ENCODE measurements around the gene ITGA5.

Gene ITGA5

DNA sequence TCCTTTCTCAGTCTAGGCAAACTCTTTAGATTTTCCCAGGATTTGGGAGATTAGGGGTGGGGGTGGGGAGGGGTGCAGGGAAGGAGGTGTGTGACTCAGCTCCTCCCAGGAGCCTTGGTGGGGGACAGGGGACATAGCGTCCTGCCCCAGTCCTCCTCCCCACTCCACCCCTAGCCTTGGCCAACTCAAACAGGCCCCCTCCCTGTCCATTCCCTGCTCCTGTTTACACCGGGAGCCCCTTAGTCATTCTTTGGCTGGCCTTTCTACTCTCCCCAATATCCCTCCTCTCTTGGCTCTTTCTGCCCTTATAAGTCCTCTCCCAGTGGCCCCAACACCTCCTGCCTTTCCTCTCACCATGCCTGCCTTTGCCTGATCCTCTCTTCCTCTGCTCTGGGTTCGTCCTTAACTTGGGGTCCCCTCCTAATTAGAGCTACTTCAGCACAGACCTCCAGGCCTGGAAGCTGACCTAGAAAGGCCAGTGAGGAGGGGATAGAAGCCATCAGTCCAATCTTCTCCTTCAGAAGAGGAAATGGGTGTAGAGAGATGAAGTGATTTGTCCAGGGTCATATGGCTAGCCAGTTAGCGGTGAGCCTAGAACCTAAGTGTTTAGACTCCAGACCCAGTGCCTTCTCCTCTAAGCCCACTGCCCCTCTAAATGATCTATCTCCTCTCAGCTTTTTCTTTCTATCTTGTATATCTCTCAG lies 2.3 kb upstream of the ITGA5 start:
- no peak for DNase-seq
- Mint-ChIP-seq H3K9me3 (no peaks in the 10 kb centered on the region), H3K27ac (no peak overlapping the region), H3K4me3 (no peak overlapping the region), H3K4me1 (peaks cover 50% of the 10 kb centered on the region), H3K27me3 (no peaks in the 10 kb centered on the region)
- ATAC-seq: no peak

DNA sequence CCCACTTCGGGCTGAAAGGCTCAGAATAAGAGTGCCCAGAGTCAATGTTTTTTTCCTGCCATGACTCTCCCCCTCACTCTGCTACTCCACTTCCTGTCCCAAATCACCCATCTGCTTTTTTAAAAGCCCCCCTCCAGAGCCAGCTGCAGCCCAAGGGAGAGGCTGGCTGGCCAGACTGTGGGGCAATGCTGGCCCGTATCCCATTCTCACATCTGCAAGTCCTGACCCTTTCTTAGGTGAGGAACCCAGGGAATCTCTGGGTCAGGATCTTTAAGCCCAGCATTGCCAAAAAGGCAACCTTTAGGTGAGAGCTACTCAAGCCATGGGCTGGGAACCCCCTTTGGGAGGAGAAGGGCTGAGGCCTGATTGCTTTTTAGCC lies 1.7 kb upstream of the ITGA5 start:
- Mint-ChIP-seq H3K27me3 (no peaks in the 10 kb centered on the region), H3K27ac (peak overlapping the region in 1 of 2 donors; percentile 75), H3K4me3 (peak overlapping the region; percentile 14 to 54), H3K4me1 (peaks cover 55% of the 10 kb centered on the region), H3K9me3 (no peaks in the 10 kb centered on the region)
- no peak for ATAC-seq
- no peak for DNase-seq

DNA sequence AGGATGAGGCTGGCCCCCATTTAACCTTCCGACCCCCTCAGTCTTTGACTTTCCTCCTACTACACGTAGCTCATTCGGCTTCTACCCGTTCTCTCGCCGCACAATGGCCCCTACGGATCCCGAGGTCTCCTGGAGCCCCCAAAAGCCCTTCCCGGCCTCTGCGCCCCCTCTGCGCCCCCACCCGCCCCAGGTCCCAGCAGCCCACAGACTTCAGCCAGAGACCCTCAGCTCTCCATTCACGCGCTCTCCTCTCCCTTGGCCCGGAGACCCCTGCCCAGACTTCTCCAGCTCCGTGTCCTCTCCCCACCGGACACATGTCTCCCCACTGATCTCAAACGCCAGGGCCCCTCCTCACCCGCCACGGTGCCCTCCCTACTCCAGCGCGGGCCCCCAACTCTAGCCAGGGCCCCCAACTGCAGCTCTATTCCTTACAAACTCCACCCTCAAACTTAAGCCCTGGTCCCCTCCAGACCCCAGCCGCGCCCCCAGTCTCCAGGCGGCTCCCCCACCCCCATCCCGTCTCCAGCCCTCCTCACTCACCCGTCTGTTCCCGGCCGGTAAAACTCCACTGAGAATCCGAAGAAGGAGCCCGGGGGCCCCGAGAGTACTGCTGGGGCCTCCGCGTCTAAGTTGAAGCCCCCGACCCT lies 502 bp downstream of the ITGA5 start:
- DNase-seq (no peak), ATAC-seq (peak; percentile 56)
- peak overlapping the region; percentile 91 to 99 for H3K27ac Mint-ChIP-seq
- H3K9me3 Mint-ChIP-seq: no peaks in the 10 kb centered on the region
- peak overlapping the region; percentile 86 for H3K4me3 Mint-ChIP-seq
- H3K27me3 Mint-ChIP-seq: no peaks in the 10 kb centered on the region
- peaks cover 72% of the 10 kb centered on the region for H3K4me1 Mint-ChIP-seq

DNA sequence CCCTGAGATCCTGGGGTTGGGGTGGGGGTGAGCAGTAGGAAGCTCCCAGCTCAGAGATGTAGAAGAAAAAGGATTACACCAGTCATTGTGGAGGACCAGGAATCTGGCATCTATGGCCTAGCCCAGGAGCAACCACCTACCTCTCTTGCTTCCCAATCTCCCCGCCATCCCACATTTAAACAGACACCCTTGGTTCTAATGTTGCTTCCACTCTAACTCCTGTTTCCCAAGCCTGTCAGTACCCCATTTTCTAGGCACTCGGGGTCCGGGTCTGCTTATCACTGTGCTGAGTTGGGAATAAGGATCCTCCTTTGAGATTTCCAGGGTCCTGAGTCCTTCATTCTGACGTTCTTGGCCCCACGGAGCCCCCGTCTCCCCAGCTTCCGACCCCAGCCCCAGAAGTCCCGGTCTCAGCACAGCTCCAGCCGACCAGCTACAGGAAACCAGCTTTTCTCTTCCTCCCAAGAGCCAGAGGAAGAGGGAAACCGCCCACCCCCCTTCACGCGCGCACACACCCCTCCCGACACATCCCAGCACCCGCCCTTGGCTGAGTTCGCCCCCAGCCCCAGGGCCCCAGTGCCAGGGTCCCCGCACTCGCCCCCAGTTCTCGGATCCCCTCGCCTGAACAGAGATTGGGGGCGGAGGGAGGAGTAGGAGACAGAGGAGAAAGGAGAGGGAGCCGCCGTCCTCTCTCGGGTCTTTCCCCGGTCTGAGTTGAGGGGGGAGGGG lies 1.2 kb downstream of the ITGA5 start:
- no peaks in the 10 kb centered on the region for H3K27me3 Mint-ChIP-seq
- peak; percentile 22 for ATAC-seq
- DNase-seq: no peak

DNA sequence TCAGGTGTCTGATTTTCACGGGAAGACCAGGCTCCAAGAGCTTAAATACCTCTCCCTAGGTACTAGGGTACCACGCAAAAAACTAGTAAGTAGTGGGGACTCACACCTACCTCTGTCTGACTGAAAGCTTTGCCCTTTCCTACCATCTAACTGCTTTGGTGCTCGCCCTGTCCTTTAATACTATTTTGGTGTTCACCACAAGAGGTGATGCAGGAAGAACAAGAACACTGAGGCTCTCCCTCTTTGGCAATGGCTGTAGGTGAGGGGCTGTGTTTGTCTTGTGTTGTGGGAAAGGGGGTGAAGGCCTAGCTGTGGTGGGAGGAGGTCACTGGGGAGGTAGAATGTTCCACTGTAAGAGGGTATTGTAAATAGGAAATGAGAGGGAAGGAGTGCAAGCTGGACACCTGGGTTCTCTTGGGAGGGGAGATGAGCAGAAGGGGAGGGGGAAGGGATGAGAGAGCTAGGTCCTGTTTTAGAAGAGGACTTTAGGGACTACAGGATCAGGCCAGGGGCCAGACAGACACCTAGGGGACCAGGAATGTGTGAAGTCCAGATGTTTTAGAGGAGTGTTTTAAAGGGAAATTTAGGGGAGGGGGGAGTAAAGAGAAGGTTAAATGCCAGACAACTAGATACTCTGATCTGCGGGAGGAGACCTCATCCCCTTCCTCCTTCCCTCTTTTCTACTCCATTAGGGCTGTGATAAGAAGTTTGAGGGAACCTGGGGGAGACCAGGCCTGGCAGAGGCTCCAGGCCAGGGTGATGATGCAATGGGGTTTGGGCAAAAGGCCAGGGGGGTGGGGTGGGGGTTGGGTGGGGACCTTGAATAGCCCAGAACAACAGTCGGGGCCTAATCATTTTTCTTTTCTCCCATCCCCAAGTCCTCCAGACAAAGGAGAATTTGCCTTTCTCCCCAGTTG lies 2.1 kb downstream of the ITGA5 start:
- Mint-ChIP-seq H3K9me3 (no peaks in the 10 kb centered on the region), H3K4me1 (peaks cover 78% of the 10 kb centered on the region), H3K27ac (peak overlapping the region; percentile 91 to 99), H3K27me3 (no peaks in the 10 kb centered on the region), H3K4me3 (peak overlapping the region; percentile 86)
- ATAC-seq: peak; percentile 7
- DNase-seq: no peak

More for the DNA sequence above, 1.2 kb downstream of the ITGA5 start:
- peak overlapping the region; percentile 91 to 99 for H3K27ac Mint-ChIP-seq
- peaks cover 72% of the 10 kb centered on the region for H3K4me1 Mint-ChIP-seq
- H3K4me3 Mint-ChIP-seq: peak overlapping the region; percentile 86
- no peaks in the 10 kb centered on the region for H3K9me3 Mint-ChIP-seq

DNA sequence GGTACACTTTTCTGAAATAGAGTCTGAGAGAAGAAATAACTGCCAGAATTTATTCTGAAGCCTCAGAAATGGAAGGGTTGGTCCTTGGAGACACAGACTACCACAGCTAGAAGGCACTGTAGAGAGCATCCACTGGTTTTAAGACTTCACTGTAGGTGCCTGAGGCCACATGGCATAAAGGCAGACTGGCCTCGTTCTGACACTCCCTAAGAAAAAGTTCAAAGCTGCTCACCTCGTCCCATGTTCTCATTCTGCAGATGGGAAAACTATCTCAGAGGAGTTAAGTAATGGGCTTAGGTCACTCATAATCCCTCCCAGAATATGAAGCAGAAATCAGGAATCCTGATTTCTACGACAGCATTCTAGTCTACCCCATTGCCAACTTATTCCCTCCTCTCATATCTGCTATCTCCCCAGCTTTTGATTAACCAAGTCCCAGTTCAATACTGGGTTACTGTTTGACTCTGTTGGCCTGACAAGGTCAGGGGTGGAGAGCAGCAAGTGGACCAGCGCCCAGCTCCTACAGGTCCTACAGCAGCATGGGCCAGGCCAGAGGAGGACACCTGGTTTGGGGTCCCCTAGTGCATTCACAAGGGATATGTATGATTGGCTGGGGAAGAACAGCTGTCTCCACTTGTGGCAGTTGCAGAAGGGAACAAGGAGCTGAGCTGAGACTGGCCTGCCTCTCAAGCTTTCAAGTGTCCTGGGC lies 3.7 kb downstream of the ITGA5 start:
- Mint-ChIP-seq H3K27ac (no peak overlapping the region), H3K4me3 (no peak overlapping the region), H3K9me3 (no peaks in the 10 kb centered on the region), H3K27me3 (no peaks in the 10 kb centered on the region), H3K4me1 (peaks cover 82% of the 10 kb centered on the region)
- DNase-seq (no peak), ATAC-seq (no peak)

DNA sequence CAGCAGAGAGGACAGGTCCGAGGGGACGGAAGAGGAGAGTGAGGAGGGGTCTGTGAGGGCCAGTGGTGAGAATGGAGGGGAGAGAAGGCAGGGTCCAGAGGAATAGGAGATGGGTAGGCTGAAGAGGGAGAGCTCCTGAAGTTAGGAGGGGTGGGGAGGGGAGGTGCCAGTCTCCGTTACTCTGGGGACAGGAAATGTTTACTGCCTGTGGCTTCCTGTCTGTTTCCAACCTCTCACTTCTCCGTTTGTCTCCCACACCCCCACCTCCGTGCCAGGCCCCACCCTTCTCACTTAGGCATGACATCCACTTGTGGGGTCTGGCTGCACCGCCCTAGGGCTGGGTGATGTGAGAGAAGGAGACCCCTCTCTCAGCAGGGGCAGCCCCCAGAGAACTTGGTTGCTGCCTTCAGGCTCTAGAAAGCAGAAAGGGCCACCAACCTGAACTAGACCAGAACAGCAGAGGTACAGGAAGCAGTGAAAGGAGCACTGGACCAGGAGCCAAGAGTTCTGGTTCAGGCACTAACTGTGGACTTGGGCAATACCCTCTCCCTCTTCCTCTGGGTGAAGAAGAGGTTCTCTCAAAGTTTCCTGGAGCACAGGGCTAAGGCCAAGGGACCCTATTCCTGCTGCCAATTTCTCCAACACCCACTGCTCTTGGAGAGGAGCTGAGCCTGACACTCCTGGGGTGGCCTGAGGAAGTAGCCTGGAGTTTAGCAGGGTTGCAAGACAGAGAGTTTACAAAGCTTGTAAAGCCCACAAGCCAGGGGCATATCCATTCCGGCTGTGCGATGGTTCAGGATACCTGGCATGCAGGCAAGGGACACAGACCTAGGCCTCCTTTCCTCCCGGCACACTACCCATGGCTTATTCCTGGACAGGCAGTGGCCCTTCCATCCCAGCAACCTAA lies 5.5 kb downstream of the ITGA5 start:
- Mint-ChIP-seq H3K27me3 (no peaks in the 10 kb centered on the region), H3K4me3 (peak overlapping the region; percentile 60 to 79), H3K27ac (peak overlapping the region; percentile 90 to 94), H3K9me3 (no peaks in the 10 kb centered on the region), H3K4me1 (peaks cover 70% of the 10 kb centered on the region)
- ATAC-seq: peak; percentile 83
- peak in 1 of 2 donors; percentile 61 for DNase-seq

DNA sequence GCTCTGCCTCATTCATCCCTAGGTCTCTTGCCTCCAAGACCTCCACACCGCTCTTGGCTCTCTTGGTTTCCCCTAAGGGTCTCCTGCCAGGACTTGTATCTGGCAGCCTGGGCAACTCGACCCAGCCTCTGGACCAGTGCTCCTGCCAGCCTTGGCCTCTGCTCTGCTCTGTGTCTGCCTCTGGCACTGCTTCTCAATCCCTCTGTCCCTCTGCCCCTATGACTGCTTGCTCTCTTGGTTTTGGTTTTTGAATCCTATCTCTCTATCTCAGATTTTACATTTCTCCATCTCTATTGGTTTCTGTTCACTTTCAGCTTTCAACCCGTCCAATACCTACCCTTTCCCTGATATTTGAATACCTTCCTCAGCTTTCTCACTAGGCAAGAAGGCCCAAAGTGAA lies 6.3 kb downstream of the ITGA5 start:
- ATAC-seq (peak; percentile 9), DNase-seq (no peak)
- Mint-ChIP-seq H3K9me3 (no peaks in the 10 kb centered on the region), H3K4me3 (peak overlapping the region; percentile 60 to 79), H3K27me3 (no peaks in the 10 kb centered on the region), H3K27ac (peak overlapping the region; percentile 90 to 94), H3K4me1 (peaks cover 73% of the 10 kb centered on the region)

DNA sequence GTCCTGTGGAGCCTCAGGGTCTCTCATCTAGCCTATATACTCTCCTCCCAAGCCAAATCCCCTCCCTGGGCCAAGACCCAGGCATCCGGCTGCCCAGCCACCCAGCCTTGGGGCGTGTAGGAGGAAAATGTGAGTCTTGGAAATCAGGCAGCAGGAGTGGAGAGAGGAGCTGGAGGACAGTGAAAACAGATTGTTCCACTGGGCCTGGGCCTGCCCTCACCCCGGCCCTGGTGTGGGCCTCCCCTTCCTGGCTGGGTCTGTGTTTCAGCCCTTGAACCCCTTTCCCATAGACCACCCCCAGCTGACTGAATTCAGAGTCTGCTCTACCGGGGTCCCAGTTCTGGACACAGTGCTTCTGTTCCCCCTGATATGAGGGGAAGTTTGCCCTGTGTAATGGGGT lies 6.7 kb downstream of the ITGA5 start:
- Mint-ChIP-seq H3K27ac (peak overlapping the region; percentile 90 to 94), H3K27me3 (no peaks in the 10 kb centered on the region), H3K4me1 (peaks cover 69% of the 10 kb centered on the region), H3K9me3 (no peaks in the 10 kb centered on the region), H3K4me3 (peak overlapping the region; percentile 60 to 79)
- DNase-seq: no peak
- no peak for ATAC-seq

DNA sequence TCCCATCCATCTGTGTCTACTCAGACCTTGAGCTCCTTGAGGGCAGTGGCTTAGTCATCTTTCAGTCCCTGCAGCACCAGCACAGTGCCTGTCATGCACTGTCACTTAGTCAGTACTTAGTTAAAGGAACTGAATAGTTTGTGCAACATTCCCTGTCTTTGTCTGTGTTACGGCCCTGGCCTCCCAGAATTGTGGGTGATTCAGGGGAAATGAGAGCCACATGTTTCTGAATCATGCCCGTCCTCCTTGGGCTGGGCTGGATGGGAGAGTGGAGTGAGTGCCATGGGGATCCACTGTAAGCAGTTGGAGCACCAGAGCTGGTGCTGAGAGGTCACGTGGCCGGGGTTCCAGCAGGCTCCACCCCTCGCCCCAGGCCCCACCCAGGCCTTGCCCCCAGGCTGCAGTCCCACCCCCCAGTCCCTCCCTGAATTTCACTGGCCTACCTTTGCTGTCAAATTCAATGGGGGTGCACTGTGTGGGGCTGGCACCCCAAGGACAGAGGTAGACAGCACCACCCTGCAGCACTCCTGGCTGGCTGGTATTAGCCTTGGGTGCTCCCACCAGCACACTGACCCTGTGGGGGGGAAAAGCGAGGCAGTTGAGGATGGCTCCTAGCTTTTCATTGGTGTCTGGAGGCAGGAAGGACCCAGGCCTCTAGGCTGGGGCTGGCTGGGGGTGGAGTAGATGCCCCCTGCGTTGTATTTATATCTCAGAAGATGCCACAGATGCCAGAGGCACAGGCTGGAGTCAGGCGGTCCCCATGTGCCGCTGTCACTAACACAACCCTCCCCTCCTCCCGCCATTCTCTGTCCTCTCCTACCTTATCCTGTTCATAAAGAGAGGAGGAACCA lies 7.5 kb downstream of the ITGA5 start:
- Mint-ChIP-seq H3K27ac (peak overlapping the region; percentile 67 to 94), H3K4me3 (peak overlapping the region; percentile 21 to 36), H3K27me3 (no peaks in the 10 kb centered on the region), H3K9me3 (no peaks in the 10 kb centered on the region), H3K4me1 (peaks cover 62% of the 10 kb centered on the region)
- ATAC-seq: peak; percentile 44
- no peak for DNase-seq

DNA sequence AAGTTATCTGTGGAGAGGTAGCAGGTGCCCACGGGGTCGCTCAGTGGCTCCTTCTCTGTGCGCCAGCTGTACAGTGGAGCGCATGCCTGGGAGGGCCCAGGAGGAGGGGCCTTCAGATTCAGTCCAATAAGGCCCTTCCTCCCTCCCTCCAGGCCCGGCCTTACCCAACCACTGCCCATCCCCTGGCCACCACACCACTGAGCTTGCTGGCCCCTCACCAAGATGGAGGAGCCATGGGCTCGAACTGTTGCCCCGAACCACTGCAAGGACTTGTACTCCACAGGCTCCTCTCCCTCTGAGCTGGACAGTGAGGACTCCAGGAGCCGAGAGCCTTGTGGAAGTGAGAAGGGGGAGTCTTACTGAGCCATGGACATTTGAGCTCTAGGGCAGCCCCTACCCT lies 9.8 kb downstream of the ITGA5 start:
- no peak for ATAC-seq
- no peaks in the 10 kb centered on the region for H3K9me3 Mint-ChIP-seq
- H3K4me3 Mint-ChIP-seq: no peak overlapping the region
- H3K27me3 Mint-ChIP-seq: no peaks in the 10 kb centered on the region
- H3K27ac Mint-ChIP-seq: no peak overlapping the region
- H3K4me1 Mint-ChIP-seq: peaks cover 47% of the 10 kb centered on the region
- no peak for DNase-seq

DNA sequence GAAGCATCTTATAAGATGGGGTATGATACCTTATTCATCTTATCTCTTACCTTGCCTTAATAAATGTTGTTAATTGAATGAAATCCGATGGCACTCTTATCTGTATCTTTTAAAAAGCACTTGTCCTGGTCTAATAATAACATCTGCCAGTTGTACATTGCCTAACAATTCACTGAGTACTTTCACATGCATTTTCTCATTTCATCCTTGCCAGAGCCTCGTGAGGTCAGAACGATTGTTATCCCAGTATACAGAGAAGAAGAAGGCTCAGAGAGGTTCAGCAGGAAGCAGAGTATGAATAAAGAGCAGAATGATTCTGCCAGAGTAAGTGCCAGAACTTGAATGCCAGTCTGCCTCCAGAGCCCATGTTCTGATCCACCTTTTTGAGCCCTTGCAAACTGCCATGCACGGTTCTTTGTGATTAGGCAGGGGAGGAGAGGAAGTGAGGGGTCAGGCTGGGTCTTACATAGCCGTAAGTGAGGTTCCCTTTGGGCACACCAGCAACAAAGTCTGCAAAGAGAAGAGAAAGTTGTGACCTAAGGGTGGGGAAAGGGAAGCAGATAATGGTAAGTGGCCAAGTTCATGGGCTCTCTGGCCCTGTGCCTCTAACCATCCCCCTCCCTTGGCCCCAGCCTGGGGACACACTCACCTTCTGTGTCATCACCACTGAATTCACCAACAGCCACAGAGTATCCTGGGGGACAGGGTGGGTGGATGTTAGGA lies 11.7 kb downstream of the ITGA5 start:
- H3K27ac Mint-ChIP-seq: peak overlapping the region in 1 of 2 donors; percentile 15
- no peak for ATAC-seq
- H3K4me1 Mint-ChIP-seq: peaks cover 30% of the 10 kb centered on the region
- no peaks in the 10 kb centered on the region for H3K9me3 Mint-ChIP-seq
- DNase-seq: no peak
- H3K4me3 Mint-ChIP-seq: no peak overlapping the region
- no peaks in the 10 kb centered on the region for H3K27me3 Mint-ChIP-seq

DNA sequence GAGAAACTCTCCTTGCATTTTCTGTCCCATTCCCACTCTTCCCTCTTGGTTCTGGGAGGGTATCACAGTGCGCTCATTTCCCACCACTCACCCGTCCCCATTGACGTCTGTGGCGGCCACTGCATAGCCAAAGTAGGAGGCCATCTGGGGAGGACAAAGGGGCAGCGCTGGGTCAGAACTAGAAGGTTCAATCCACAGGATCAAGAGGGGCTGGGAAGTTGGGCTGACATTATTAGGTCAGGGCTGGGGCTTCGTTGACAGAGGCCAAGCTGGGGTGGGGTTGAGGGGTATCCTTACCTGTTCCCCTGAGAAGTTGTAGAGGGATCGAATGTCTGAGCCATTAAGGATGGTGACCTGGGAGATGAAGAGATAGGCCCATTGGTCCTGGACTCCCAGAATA lies 13.5 kb downstream of the ITGA5 start:
- ATAC-seq: no peak
- no peak overlapping the region for H3K4me3 Mint-ChIP-seq
- peaks cover 17% of the 10 kb centered on the region for H3K4me1 Mint-ChIP-seq
- DNase-seq: no peak
- no peaks in the 10 kb centered on the region for H3K9me3 Mint-ChIP-seq
- no peak overlapping the region for H3K27ac Mint-ChIP-seq
- no peaks in the 10 kb centered on the region for H3K27me3 Mint-ChIP-seq
